Neuronal stem cell (in vitro differentiated cells): ENCODE results near the gene PCGF1.
A peak's percentile ranks its signal among the peaks of the same experiment; 100 is the strongest.

Experiments used
- DNase-seq: peaks from one replicate; pipeline ENCODE4 v3.0.0-alpha.2; 2013; ENCODE audit warnings: low spot score
- H2AFZ ChIP-seq: one replicate; pipeline ENCODE4 v1.6.1; 2013; ENCODE audit warnings: mild to moderate bottlenecking, low read length, inconsistent platforms
- H2AK5ac ChIP-seq: 2 replicates; pipeline ENCODE4 v1.6.1; 2013; ENCODE audit warnings: low read depth, mild to moderate bottlenecking, inconsistent platforms, low read length, moderate library complexity, mixed read lengths
- H2BK120ac ChIP-seq: 2 replicates; pipeline ENCODE4 v1.6.1; 2013; ENCODE audit warnings: low read depth, mild to moderate bottlenecking, inconsistent platforms, low read length, moderate library complexity, mixed read lengths
- H2BK12ac ChIP-seq: one replicate; pipeline ENCODE4 v1.6.1; 2013; ENCODE audit warnings: low read length, inconsistent platforms
- H2BK15ac ChIP-seq: 2 replicates; pipeline ENCODE4 v1.6.1; 2013; ENCODE audit warnings: mild to moderate bottlenecking, low read length, inconsistent platforms, mixed read lengths
- H2BK5ac ChIP-seq: one replicate; pipeline ENCODE4 v1.6.1; 2013; ENCODE audit warnings: inconsistent platforms, mild to moderate bottlenecking, low read length, moderate library complexity
- H3K14ac ChIP-seq: one replicate; pipeline ENCODE4 v1.6.1; 2013; ENCODE audit warnings: low read length, inconsistent platforms
- H3K18ac ChIP-seq: 2 replicates; pipeline ENCODE4 v1.6.1; 2013; ENCODE audit warnings: low read length, inconsistent platforms
- H3K23ac ChIP-seq: 2 replicates; pipeline ENCODE4 v1.6.1; 2013; ENCODE audit warnings: low read depth, mild to moderate bottlenecking, mixed read lengths, low read length, inconsistent platforms; ENCODE audit not compliant: poor library complexity
- H3K27ac ChIP-seq: replicated peaks from 3 replicates; pipeline ENCODE4 v1.5.1; 2013; ENCODE audit warnings: low read length, inconsistent platforms
- H3K27me3 ChIP-seq, 3 experiments: 2 replicates each; pipeline ENCODE4 v1.6.1; 2013; ENCODE audit warnings: low read length in 3 of 3, mild to moderate bottlenecking in 2 of 3, inconsistent platforms in 1 of 3, low read depth in 1 of 3, mixed read lengths in 1 of 3, moderate library complexity in 1 of 3; ENCODE audit not compliant: control insufficient read depth in 3 of 3, insufficient read depth in 3 of 3
- H3K36me3 ChIP-seq, 2 donors: replicated peaks in 1 of 2; 2 replicates each; pipeline ENCODE4 v1.6.1; 2013; ENCODE audit warnings: low read length in 2 of 2; ENCODE audit not compliant: control insufficient read depth in 2 of 2, insufficient read depth in 2 of 2
- H3K4ac ChIP-seq: 2 replicates; pipeline ENCODE4 v1.6.1; 2013; ENCODE audit warnings: inconsistent platforms, mild to moderate bottlenecking, low read length, moderate library complexity
- H3K4me1 ChIP-seq, 2 donors: 1 replicate in 1 of 2; 2 replicates in 1 of 2; pipeline ENCODE4 v1.6.1; 2013; ENCODE audit warnings: low read length in 2 of 2, low read depth in 1 of 2; ENCODE audit not compliant: control insufficient read depth in 2 of 2, insufficient read depth in 1 of 2
- H3K4me2 ChIP-seq: one replicate; pipeline ENCODE4 v1.6.1; 2013; ENCODE audit warnings: mild to moderate bottlenecking, low read length, inconsistent platforms; ENCODE audit not compliant: insufficient read depth, poor library complexity, severe bottlenecking
- H3K4me3 ChIP-seq, 2 donors: 2 replicates each; pipeline ENCODE4 v1.5.1; 2013; ENCODE audit warnings: low read length in 2 of 2, mild to moderate bottlenecking in 2 of 2, inconsistent platforms in 1 of 2, moderate library complexity in 1 of 2
- H3K79me1 ChIP-seq: one replicate; pipeline ENCODE4 v1.6.1; 2013; ENCODE audit warnings: low read depth, mild to moderate bottlenecking, inconsistent platforms, low read length, moderate library complexity
- H3K9ac ChIP-seq: one replicate; pipeline ENCODE4 v1.6.1; 2013; ENCODE audit warnings: mild to moderate bottlenecking, low read depth, low read length, inconsistent platforms; ENCODE audit not compliant: poor library complexity
- H3K9me3 ChIP-seq, 2 donors: replicated peaks in 1 of 2; 2 replicates each; pipeline versions ENCODE3 to v1.6.1; 2013; ENCODE audit warnings: low read length in 2 of 2, mild to moderate bottlenecking in 2 of 2, inconsistent platforms in 1 of 2, low read depth in 1 of 2, mixed read lengths in 1 of 2, moderate library complexity in 1 of 2; ENCODE audit not compliant: control insufficient read depth in 2 of 2, insufficient read depth in 1 of 2
- H4K8ac ChIP-seq: one replicate; pipeline ENCODE4 v1.6.1; 2013; ENCODE audit warnings: low read depth, mild to moderate bottlenecking, inconsistent platforms, low read length, moderate library complexity
- H4K91ac ChIP-seq: one replicate; pipeline ENCODE4 v1.6.1; 2013; ENCODE audit warnings: low read length, low read depth, mild to moderate bottlenecking, inconsistent platforms; ENCODE audit not compliant: poor library complexity
- whole genome bisulfite sequencing, 2 donors: extraction: QIAGEN DNeasy Blood & Tissue Kit; methylation state at CpG; one replicate each; pipeline ENCODE4 v1.1.7; 2013; ENCODE audit warnings: missing lambda C conversion rate in 2 of 2, mixed read lengths in 1 of 2; ENCODE audit not compliant: insufficient read length in 2 of 2, insufficient replicate concordance in 1 of 2; ENCODE audit errors: extremely low coverage in 2 of 2; 5-methylcytosine and 5-hydroxymethylcytosine counted together

PCGF1 gene

DNA sequence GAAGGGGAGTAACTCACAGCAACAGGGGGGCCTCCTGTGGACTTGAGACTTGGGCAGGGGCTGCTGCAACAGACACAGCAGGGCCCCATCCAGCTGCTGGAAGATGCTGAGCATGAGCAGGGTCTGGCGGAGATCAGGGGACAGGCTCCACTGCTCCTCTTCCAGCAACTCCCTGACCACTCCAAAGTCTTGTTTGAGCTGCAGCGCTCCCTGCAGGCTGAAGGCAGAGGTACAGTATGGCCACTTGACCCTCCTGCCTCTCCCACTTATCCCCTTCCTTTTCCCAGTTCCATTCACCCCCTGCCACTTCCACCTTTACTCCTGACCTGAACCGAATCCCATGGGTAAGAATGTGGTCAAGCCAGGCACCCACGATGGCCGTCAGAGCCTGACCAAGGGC is 32.6 kb downstream of the PCGF1 start:
- no peak overlapping the region for H3K4me2 ChIP-seq

DNA sequence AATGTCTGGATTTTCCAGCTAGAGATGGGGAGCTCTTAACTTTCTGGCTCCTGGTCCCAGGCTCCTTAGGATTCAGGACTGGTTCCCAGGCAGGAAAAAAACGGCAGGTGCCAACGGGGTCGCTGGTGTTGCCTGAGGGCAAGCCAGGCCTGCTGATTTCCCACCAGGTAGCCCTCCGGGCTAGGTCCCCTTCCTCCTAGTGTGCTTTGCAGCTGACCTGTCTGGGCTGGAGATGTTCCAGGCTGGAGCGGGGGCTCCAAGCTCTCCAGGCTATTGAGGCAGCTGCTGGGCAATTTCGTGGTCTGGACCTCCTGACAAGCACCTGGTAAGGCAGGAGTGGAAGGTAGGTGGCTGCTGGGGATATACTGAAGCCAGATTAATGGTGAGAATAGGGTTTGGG is 33.0 kb downstream of the PCGF1 start:
- no peak overlapping the region for H3K9ac ChIP-seq
- H3K4me1 ChIP-seq = peaks cover 6 to 11% of the 10 kb centered on the region in 2 donors
- peaks cover 24 to 49% of the 10 kb centered on the region in 2 donors for H3K36me3 ChIP-seq
- H3K14ac ChIP-seq = no peak overlapping the region
- H3K23ac ChIP-seq = no peak overlapping the region
- H2AK5ac ChIP-seq = no peak overlapping the region
- H2AFZ ChIP-seq = no peak overlapping the region
- no peaks in the 10 kb centered on the region for H3K27me3 ChIP-seq
- H3K4ac ChIP-seq = no peak overlapping the region
- WGBS, 2 donors = no CpG with 5 or more reads among the region's 6 CpGs
- no peak overlapping the region for H3K18ac ChIP-seq
- no peak overlapping the region for H3K27ac ChIP-seq
- no peak overlapping the region for H3K4me2 ChIP-seq
- H4K91ac ChIP-seq = no peak overlapping the region
- H2BK15ac ChIP-seq = no peak overlapping the region
- H2BK120ac ChIP-seq = no peak overlapping the region
- DNase-seq = no peak
- H3K4me3 ChIP-seq = no peak overlapping the region
- no peaks in the 10 kb centered on the region for H3K79me1 ChIP-seq
- H4K8ac ChIP-seq = no peak overlapping the region
- no peak overlapping the region for H2BK5ac ChIP-seq
- no peak overlapping the region for H2BK12ac ChIP-seq
- no peaks in the 10 kb centered on the region for H3K9me3 ChIP-seq

More for the DNA sequence above, 32.6 kb downstream of the PCGF1 start:
- H3K14ac ChIP-seq = no peak overlapping the region
- H3K27ac ChIP-seq = no peak overlapping the region
- WGBS, 2 donors = no CpG with 5 or more reads among the region's 5 CpGs
- H4K8ac ChIP-seq = no peak overlapping the region
- H3K18ac ChIP-seq = no peak overlapping the region
- H2AK5ac ChIP-seq = no peak overlapping the region
- H2BK120ac ChIP-seq = no peak overlapping the region
- H2BK12ac ChIP-seq = no peak overlapping the region
- no peak overlapping the region for H2BK5ac ChIP-seq
- H3K23ac ChIP-seq = no peak overlapping the region
- DNase-seq = no peak
- H3K36me3 ChIP-seq = peaks cover 24 to 53% of the 10 kb centered on the region in 2 donors
- no peaks in the 10 kb centered on the region for H3K79me1 ChIP-seq
- H3K4me3 ChIP-seq = no peak overlapping the region
- no peak overlapping the region for H2AFZ ChIP-seq
- no peak overlapping the region for H4K91ac ChIP-seq
- no peak overlapping the region for H2BK15ac ChIP-seq
- H3K27me3 ChIP-seq = no peaks in the 10 kb centered on the region
- H3K4ac ChIP-seq = no peak overlapping the region
- no peak overlapping the region for H3K9ac ChIP-seq
- no peaks in the 10 kb centered on the region for H3K9me3 ChIP-seq
- H3K4me1 ChIP-seq = peaks cover 6 to 11% of the 10 kb centered on the region in 2 donors

DNA sequence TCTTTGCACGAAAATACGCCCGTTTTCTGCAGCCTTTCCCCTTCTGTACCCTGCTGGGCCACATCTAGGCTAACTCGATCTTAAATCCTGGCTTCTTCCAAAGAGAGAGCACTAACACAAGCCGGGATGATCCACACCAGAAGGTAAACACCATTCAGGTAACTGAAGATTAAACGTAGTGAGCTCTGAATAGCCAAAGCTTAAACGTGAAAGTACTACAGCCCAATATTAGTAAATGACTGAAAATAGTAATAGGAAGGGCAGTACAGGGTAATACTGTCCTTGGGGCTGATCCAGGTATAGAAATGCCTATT is 34.6 kb downstream of the PCGF1 start:
- no peak overlapping the region for H2BK120ac ChIP-seq
- H2AK5ac ChIP-seq = no peak overlapping the region
- peak overlapping the region; percentile 81 for H3K9ac ChIP-seq
- no peak overlapping the region for H3K23ac ChIP-seq
- no peak overlapping the region for H3K14ac ChIP-seq
- peak overlapping the region; percentile 74 to 89 for H3K4me3 ChIP-seq
- H2BK15ac ChIP-seq = no peak overlapping the region
- H4K8ac ChIP-seq = peak overlapping the region; percentile 58
- H3K79me1 ChIP-seq = no peaks in the 10 kb centered on the region
- H3K4me1 ChIP-seq = peaks cover 6 to 11% of the 10 kb centered on the region in 2 donors
- no peak overlapping the region for H2BK5ac ChIP-seq
- no CpG with 5 or more reads among the region's 7 CpGs for WGBS, 2 donors
- peaks cover 24 to 44% of the 10 kb centered on the region in 2 donors for H3K36me3 ChIP-seq
- H3K27me3 ChIP-seq = no peaks in the 10 kb centered on the region
- DNase-seq = no peak
- no peak overlapping the region for H3K4ac ChIP-seq
- no peak overlapping the region for H2BK12ac ChIP-seq
- H4K91ac ChIP-seq = no peak overlapping the region
- peak overlapping the region; percentile 83 for H2AFZ ChIP-seq
- H3K27ac ChIP-seq = peak overlapping the region; percentile 87
- H3K9me3 ChIP-seq = no peaks in the 10 kb centered on the region
- H3K18ac ChIP-seq = peak overlapping the region; percentile 63
- H3K4me2 ChIP-seq = peak overlapping the region; percentile 87

GRCh38 chr2:74472086-74472944 is 35.2 kb downstream of the PCGF1 start, which contains the start of gene MRPL53:
Gene MRPL53 (minus strand): TSS chr2:74472680. CDS start chr2:74472660, 20 bp downstream.
- Histone ChIP-seq H3K18ac (peak within 1 kb of the TSS; percentile 78), H3K4ac (no peak within 1 kb of the TSS), H3K36me3 (peaks cover 20 to 39% of the 10 kb centered on the region in 2 donors), H2BK5ac (no peak within 1 kb of the TSS), H2BK12ac (no peak within 1 kb of the TSS), H2BK15ac (no peak within 1 kb of the TSS), H3K27me3 (no peaks in the 10 kb centered on the region), H3K4me1 (peaks cover 6 to 11% of the 10 kb centered on the region in 2 donors), H4K8ac (peak within 1 kb of the TSS; percentile 58), H3K23ac (peak within 1 kb of the TSS; percentile 96), H3K14ac (peak within 1 kb of the TSS; percentile 5), H3K4me3 (peak within 1 kb of the TSS; percentile 74 to 89), H2AFZ (peak within 1 kb of the TSS; percentile 83), H2AK5ac (peak within 1 kb of the TSS; percentile 23), H3K4me2 (peak within 1 kb of the TSS; percentile 87), H2BK120ac (peak within 1 kb of the TSS; percentile 42), H3K27ac (peak within 1 kb of the TSS; percentile 87), H3K9me3 (no peaks in the 10 kb centered on the region), H4K91ac (no peak within 1 kb of the TSS), H3K9ac (peak within 1 kb of the TSS; percentile 91), H3K79me1 (no peaks in the 10 kb centered on the region)
- peak; percentile 89 for DNase-seq
- no CpG with 5 or more reads among the region's 66 CpGs for WGBS, 2 donors
